OCI-LY7 (cell line): Measurements from ENCODE around the gene ALOX5AP. TPM values are rescaled to one million over a fixed set of nuclear protein-coding genes. Genes with fewer than 3 reads are reported as not detected.

ENCODE experiments used
- BruUV-seq: library from RNA; stranded (reverse); fragments of 400-500 nt; replicated peaks from 2 replicates; lab custom pipeline; 2021; lab: Mats Ljungman, UMichigan
- CTCF ChIA-PET: fragments of 300-600 bp; sonication (Branson Sonifier 250); formaldehyde crosslinking; loops from one replicate; lab custom pipeline; 2022; ENCODE audit warnings: antibody characterized with exemption; ENCODE audit not compliant: unreplicated experiment; lab: Charles Lee
- POLR2A ChIA-PET: fragments of 300-600 bp; sonication (Branson Sonifier 250); formaldehyde crosslinking; loops from one replicate; lab custom pipeline; 2022; ENCODE audit warnings: antibody characterized with exemption; lab: Charles Lee
- DNase-seq: peaks from one replicate; pipeline ENCODE4 v3.0.0-alpha.2; 2015; ENCODE audit warnings: low spot score
- H2AFZ ChIP-seq: fragments of 200-600 bp; sonication (generic), shearing (Covaris generic); 2 replicates; pipeline ENCODE4 v1.6.1; 2014; ENCODE audit warnings: mild to moderate bottlenecking, antibody characterized with exemption, low read length, moderate library complexity
- H3K27ac ChIP-seq: fragments of 200-600 bp; sonication (generic); 2 replicates; pipeline ENCODE4 v1.5.1; 2014; ENCODE audit warnings: mixed run types, low read depth, mild to moderate bottlenecking, moderate library complexity, low read length, inconsistent platforms; ENCODE audit not compliant: poor library complexity, severe bottlenecking
- H3K36me3 ChIP-seq: fragments of 200-600 bp; sonication (generic); 2 replicates; pipeline ENCODE4 v1.6.1; 2014; ENCODE audit warnings: mild to moderate bottlenecking, antibody characterized with exemption, low read length, moderate library complexity, mixed read lengths; ENCODE audit not compliant: insufficient read depth
- H3K4me1 ChIP-seq: fragments of 200-600 bp; sonication (generic); 2 replicates; pipeline ENCODE4 v1.5.1; 2014; ENCODE audit warnings: mild to moderate bottlenecking, low read length; ENCODE audit not compliant: insufficient read depth, poor library complexity, severe bottlenecking
- H3K4me2 ChIP-seq: fragments of 200-600 bp; sonication (generic); 2 replicates; pipeline ENCODE4 v1.6.1; 2014; ENCODE audit warnings: mild to moderate bottlenecking, low read length
- H3K4me3 ChIP-seq: fragments of 200-600 bp; sonication (generic); 2 replicates; pipeline ENCODE4 v1.5.1; 2014; ENCODE audit warnings: mild to moderate bottlenecking, low read depth, low read length; ENCODE audit not compliant: poor library complexity, severe bottlenecking
- H3K79me2 ChIP-seq: fragments of 200-600 bp; sonication (generic); 2 replicates; pipeline ENCODE4 v1.6.1; 2016; ENCODE audit warnings: low read depth, mild to moderate bottlenecking, low read length, moderate library complexity, mixed read lengths; ENCODE audit not compliant: insufficient read depth
- H3K9me2 ChIP-seq: fragments of 200-600 bp; sonication (generic); 2 replicates; pipeline ENCODE4 v1.6.1; 2016; ENCODE audit warnings: mild to moderate bottlenecking, low read length, mixed read lengths; ENCODE audit not compliant: insufficient read depth
- H3K9me3 ChIP-seq: fragments of 200-600 bp; sonication (generic); 2 replicates; pipeline ENCODE4 v1.6.1; 2014; ENCODE audit warnings: mild to moderate bottlenecking, mixed run types, low read length, mixed read lengths
- H4K20me1 ChIP-seq: fragments of 200-600 bp; sonication (generic); 2 replicates; pipeline ENCODE4 v1.6.1; 2014; ENCODE audit warnings: mild to moderate bottlenecking, antibody characterized with exemption, low read length, moderate library complexity, mixed read lengths; ENCODE audit not compliant: insufficient read depth
- EZH2phosphoT487 ChIP-seq: fragments of 200-600 bp; sonication (generic); IDR thresholded peaks from 2 replicates; pipeline ENCODE4 v1.6.1; 2018; ENCODE audit warnings: low read depth, borderline replicate concordance, mild to moderate bottlenecking, mixed run types, antibody characterized with exemption, low read length, moderate library complexity, mixed read lengths
- intact Hi-C: fragments of 100-400 bp; cut with micrococcal nuclease; formaldehyde crosslinking; loops from one replicate; pipeline ENCODE4 v1.10.0; 2022; ENCODE audit not compliant: unreplicated experiment
- total RNA-seq, 2 experiments: library from RNA; depleted of rRNA in 1 of 2; stranded (reverse); fragments of >200 nt in 1 of 2; shearing (Covaris generic) in 1 of 2; gene quantifications; 2 replicates each; pipeline ENCODE4 v1.2.3, GENCODE V29; 2014 to 2022
- TF ChIP-seq, protein P1 (sequence below): fragments of 200-600 bp; sonication (generic); conservative IDR thresholded peaks from 2 replicates; pipeline ENCODE4 v1.5.1; 2014; ENCODE audit warnings: mild to moderate bottlenecking, antibody characterized with exemption, low read length, moderate library complexity, mixed read lengths

Gene ALOX5AP
- total RNA-seq, 2 experiments from 2014 or later = 89.9 to 90.9 TPM

DNA sequence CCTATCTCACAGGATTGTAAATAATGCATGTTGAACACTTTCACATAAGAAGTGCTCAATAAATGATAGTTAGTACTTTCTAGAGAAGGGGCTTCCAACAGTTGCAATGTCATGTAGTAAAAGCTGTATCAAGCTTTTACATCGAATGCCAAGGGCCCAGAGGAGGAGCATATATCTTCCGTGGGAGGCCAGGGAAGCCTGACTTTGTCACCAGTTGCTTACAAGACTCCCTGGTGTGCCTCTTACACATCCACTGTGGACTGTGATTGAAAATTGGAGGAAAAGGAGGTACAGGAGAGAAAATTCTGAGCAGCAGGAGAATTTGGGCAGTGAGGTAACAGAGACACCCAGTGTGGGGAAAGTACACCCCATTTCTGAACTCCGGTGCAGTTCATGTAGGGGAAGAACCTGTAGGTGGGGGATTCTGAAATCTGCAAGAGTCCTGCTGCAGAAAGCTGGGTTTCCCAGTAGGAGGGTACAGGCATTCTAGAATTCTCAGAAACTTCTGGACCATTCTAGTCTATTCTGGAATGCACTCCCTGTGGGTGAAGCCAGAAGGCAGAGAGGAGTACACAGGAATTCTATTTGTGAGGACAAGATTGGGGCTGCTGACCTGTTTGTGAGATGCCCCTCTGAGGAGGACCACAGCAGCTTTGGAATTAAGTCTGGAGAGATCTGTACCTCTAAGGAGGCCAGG is 54.0 kb downstream of the ALOX5AP start:
- Histone ChIP-seq H3K4me1 (no peaks in the 10 kb centered on the region), H4K20me1 (no peaks in the 10 kb centered on the region), H3K4me2 (no peak overlapping the region), H3K9me2 (no peaks in the 10 kb centered on the region), H3K9me3 (no peaks in the 10 kb centered on the region), H3K79me2 (no peaks in the 10 kb centered on the region), H3K36me3 (no peaks in the 10 kb centered on the region), H3K4me3 (no peak overlapping the region), H3K27ac (no peak overlapping the region), H2AFZ (no peak overlapping the region)
- BruUV-seq = no TSS peak
- TF ChIP-seq, protein P1, sequence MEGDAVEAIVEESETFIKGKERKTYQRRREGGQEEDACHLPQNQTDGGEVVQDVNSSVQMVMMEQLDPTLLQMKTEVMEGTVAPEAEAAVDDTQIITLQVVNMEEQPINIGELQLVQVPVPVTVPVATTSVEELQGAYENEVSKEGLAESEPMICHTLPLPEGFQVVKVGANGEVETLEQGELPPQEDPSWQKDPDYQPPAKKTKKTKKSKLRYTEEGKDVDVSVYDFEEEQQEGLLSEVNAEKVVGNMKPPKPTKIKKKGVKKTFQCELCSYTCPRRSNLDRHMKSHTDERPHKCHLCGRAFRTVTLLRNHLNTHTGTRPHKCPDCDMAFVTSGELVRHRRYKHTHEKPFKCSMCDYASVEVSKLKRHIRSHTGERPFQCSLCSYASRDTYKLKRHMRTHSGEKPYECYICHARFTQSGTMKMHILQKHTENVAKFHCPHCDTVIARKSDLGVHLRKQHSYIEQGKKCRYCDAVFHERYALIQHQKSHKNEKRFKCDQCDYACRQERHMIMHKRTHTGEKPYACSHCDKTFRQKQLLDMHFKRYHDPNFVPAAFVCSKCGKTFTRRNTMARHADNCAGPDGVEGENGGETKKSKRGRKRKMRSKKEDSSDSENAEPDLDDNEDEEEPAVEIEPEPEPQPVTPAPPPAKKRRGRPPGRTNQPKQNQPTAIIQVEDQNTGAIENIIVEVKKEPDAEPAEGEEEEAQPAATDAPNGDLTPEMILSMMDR = no peak
- no peak for TF ChIP-seq EZH2phosphoT487
- CTCF ChIA-PET = no interaction called here
- intact Hi-C loops = no loop called here
- DNase-seq = no peak
- POLR2A ChIA-PET = interaction anchor here (0.6 to 1.1 kb wide), 3 partner anchors 22 to 315 kb away, joined by 3 read pairs; no protein-coding TSS in a partner anchor

DNA sequence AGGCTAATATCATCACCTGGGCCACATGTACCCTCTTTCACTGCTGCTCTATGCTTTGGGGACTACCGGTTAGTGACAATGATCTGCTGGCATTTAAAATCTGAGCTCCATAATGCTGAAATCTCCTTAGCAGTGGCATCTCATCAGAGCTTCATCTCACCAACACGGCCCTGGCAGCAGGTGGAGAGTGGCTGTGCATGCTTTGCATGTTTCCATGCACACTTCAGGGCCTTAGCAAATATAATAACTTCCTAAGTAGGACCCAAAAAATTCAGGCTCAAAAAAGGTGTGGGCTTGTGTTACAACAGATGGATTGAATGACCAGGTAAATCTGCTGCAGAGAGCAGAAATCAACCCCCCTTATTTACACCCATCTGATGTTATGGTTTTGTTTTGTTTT is 55.2 kb downstream of the ALOX5AP start:
- no peak overlapping the region for H3K4me2 ChIP-seq
- H2AFZ ChIP-seq = no peak overlapping the region
- no peaks in the 10 kb centered on the region for H3K36me3 ChIP-seq
- no peaks in the 10 kb centered on the region for H4K20me1 ChIP-seq
- no peaks in the 10 kb centered on the region for H3K9me2 ChIP-seq
- no peak overlapping the region for H3K4me3 ChIP-seq
- H3K4me1 ChIP-seq = no peaks in the 10 kb centered on the region
- BruUV-seq = no TSS peak
- CTCF ChIA-PET = no interaction called here
- DNase-seq = no peak
- H3K79me2 ChIP-seq = no peaks in the 10 kb centered on the region
- POLR2A ChIA-PET = no interaction called here
- intact Hi-C loops = no loop called here
- TF ChIP-seq EZH2phosphoT487 = no peak
- TF ChIP-seq, protein P1 = no peak
- H3K9me3 ChIP-seq = no peaks in the 10 kb centered on the region
- no peak overlapping the region for H3K27ac ChIP-seq

DNA sequence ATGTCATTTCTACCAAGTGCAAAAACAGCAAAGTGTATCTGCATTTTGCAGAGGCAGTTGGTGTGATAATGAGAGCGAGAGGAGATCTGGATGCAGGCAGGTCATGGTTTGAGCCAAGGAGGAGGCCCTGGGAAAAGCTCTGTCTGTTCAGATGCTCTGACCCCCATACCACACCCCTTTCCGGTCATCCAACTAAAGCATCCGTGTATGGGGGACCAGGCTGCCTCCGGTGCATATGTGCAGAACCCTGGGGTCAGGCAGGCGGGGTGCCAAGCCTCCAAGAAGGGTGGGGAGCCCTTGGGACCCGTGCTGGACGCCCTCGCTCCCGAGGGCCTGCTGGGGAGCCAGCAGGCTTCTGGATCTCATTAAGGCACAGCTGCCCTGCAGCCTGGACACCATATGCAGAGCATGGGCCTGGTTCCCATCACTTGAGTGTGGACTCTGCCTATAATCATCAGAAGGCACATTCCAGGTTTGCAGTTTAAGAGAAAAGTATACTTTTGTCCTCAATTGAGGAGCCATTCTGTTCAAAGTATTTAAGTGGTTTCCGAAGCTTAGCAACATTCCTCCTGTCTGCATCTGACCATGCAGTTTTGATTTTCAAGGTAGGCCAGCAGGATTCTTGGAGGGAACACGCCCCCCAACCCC is 56.1 kb downstream of the ALOX5AP start:
- no peak for DNase-seq
- ChIA-PET CTCF (no interaction called here), POLR2A (no interaction called here)

More for the DNA sequence above, 56.1 kb downstream of the ALOX5AP start:
- BruUV-seq = no TSS peak
- Histone ChIP-seq H3K4me2 (no peak overlapping the region), H3K27ac (no peak overlapping the region), H4K20me1 (no peaks in the 10 kb centered on the region), H3K36me3 (no peaks in the 10 kb centered on the region), H3K9me2 (no peaks in the 10 kb centered on the region), H2AFZ (no peak overlapping the region), H3K4me1 (no peaks in the 10 kb centered on the region), H3K4me3 (no peak overlapping the region), H3K79me2 (no peaks in the 10 kb centered on the region), H3K9me3 (no peaks in the 10 kb centered on the region)
- TF ChIP-seq, protein P1 = no peak
- TF ChIP-seq EZH2phosphoT487 = no peak
- intact Hi-C loops = no loop called here
